Activated T-helper 1 cell treated with anti-CD3 and anti-CD28 coated beads, Interleukin-2, amount 50 U/mL, for 16 hours (primary cell): ENCODE results near the gene GRK5.

ENCODE experiments used
- DNase-seq, 2 donors: peaks; one replicate each; pipeline ENCODE4 v3.0.0-alpha.2; 2020; ENCODE audit warnings: low read depth in 1 of 2, low spot score in 1 of 2

The GRK5 gene

GRCh38 chr10:119498889-119499676 is 291.7 kb downstream of the GRK5 start:
- DNase-seq, result no peak

GRCh38 chr10:119499677-119500002 is 292.3 kb downstream of the GRK5 start:
- no peak for DNase-seq

GRCh38 chr10:119500123-119500795 is 292.9 kb downstream of the GRK5 start:
- no peak for DNase-seq

GRCh38 chr10:119500821-119501220 is 293.4 kb downstream of the GRK5 start:
- no peak for DNase-seq

GRCh38 chr10:119501690-119502089 is 294.3 kb downstream of the GRK5 start:
- DNase-seq, result no peak

- peak; percentile 66 to 77 for DNase-seq
These were observed 294.8 kb downstream of the GRK5 start for GRCh38 chr10:119502209-119502608.

- DNase-seq, result no peak
These were observed 295.3 kb downstream of the GRK5 start for GRCh38 chr10:119502618-119503155.

- DNase-seq, result no peak
These were observed 296.4 kb downstream of the GRK5 start for GRCh38 chr10:119503821-119504220.

GRCh38 chr10:119504651-119505050 is 297.3 kb downstream of the GRK5 start:
- DNase-seq, result no peak

- no peak for DNase-seq
These were observed 297.8 kb downstream of the GRK5 start for GRCh38 chr10:119505131-119505551.
